ENCODE measurements around the gene GLE1. TPM values are rescaled to one million over a fixed set of nuclear protein-coding genes. Genes with fewer than 3 reads are reported as not detected.
A peak's percentile ranks its signal among the peaks of the same experiment; 100 is the strongest.

Gene GLE1
- total RNA-seq, 1 experiment from 2014 or later, result 34.1 TPM

- POLR2A ChIA-PET, result interaction anchor here (0.6 to 7.6 kb wide), 20 partner anchors 8 to 1319 kb away, joined by 3 to 85 read pairs (median 6); partner anchors contain the start of genes ENDOG, GLE1, GOLGA2 and ODF2
- intact Hi-C loops (cut with micrococcal nuclease), result loop anchor here (5.0 to 10.0 kb wide), 2 partner anchors 94 to 1073 kb away; partner anchors contain the start of genes C9orf50, NTMT1 and ODF2
- TF ChIP-seq CTCF (IDR thresholded peaks at IDR 0.05; ENCODE audit: unreplicated experiment), result no peak
- H3K27me3 Mint-ChIP-seq (ENCODE audit: insufficient read depth, unreplicated experiment), result no peaks in the 10 kb centered on the region
- no peaks in the 10 kb centered on the region for H3K9me3 Mint-ChIP-seq (ENCODE audit: unreplicated experiment)
- TSS peak; percentile 92 for BruUV-seq (replicated peaks)
- H3K4me1 Mint-ChIP-seq (ENCODE audit: insufficient read depth, unreplicated experiment), result peaks cover 13% of the 10 kb centered on the region
- H3K4me3 Mint-ChIP-seq (ENCODE audit: unreplicated experiment), result no peak overlapping the region
- no peak for DNase-seq (ENCODE audit: unreplicated experiment)
- H3K27ac Mint-ChIP-seq (ENCODE audit: low read depth, unreplicated experiment), result peak overlapping the region; percentile 90
- no peaks in the 10 kb centered on the region for H3K36me3 Mint-ChIP-seq (ENCODE audit: insufficient read depth, unreplicated experiment)
- CTCF ChIA-PET, result interaction anchor here (1.6 kb wide), 1 partner anchor 9 kb away, joined by 4 read pairs; no protein-coding TSS in a partner anchor
Observed at GRCh38 chr9:128551657-128552152, 47.2 kb downstream of the GLE1 start.

- intact Hi-C loops (cut with micrococcal nuclease), result loop anchor here (5.0 to 10.0 kb wide), 2 partner anchors 95 to 1073 kb away; partner anchors contain the start of genes C9orf50, NTMT1 and ODF2
- Mint-ChIP-seq H3K4me3 (ENCODE audit: unreplicated experiment) (no peak within 1 kb of the TSS), H3K4me1 (ENCODE audit: insufficient read depth, unreplicated experiment) (peaks cover 17% of the 10 kb centered on the region), H3K27ac (ENCODE audit: low read depth, unreplicated experiment) (peak within 1 kb of the TSS; percentile 90), H3K9me3 (ENCODE audit: unreplicated experiment) (no peaks in the 10 kb centered on the region), H3K36me3 (ENCODE audit: insufficient read depth, unreplicated experiment) (peaks cover 5% of the 10 kb centered on the region), H3K27me3 (ENCODE audit: insufficient read depth, unreplicated experiment) (no peaks in the 10 kb centered on the region)
- BruUV-seq (replicated peaks), result no TSS peak
- ChIA-PET CTCF (interaction anchor here (1.6 kb wide), 1 partner anchor 10 kb away, joined by 4 read pairs; no protein-coding TSS in a partner anchor), POLR2A (interaction anchor here (0.6 to 7.6 kb wide), 30 partner anchors 7 to 1318 kb away, joined by 3 to 85 read pairs (median 5); partner anchors contain the start of genes DYNC2I2, ENDOG, GLE1 and ODF2)
- DNase-seq (ENCODE audit: unreplicated experiment), result peak; percentile 86
- no peak for TF ChIP-seq CTCF (IDR thresholded peaks at IDR 0.05; ENCODE audit: unreplicated experiment)
Observed at GRCh38 chr9:128552153-128552743, 47.7 kb downstream of the GLE1 start, which contains the start of gene SPTAN1. Gene SPTAN1 (plus strand): TSS chr9:128552587. CDS start chr9:128566741, 14,154 bp downstream.

- ChIA-PET CTCF (no interaction called here), POLR2A (interaction anchor here (0.6 to 7.6 kb wide), 36 partner anchors 9 to 528 kb away, joined by 3 to 85 read pairs (median 4); partner anchors contain the start of genes DOLPP1, DYNC2I2, ENDOG and GLE1)
Observed at GRCh38 chr9:128552744-128553440, 48.4 kb downstream of the GLE1 start.

More at GRCh38 chr9:128552744-128553440, 48.4 kb downstream of the GLE1 start:
- Mint-ChIP-seq H3K4me1 (ENCODE audit: insufficient read depth, unreplicated experiment) (peaks cover 20% of the 10 kb centered on the region), H3K9me3 (ENCODE audit: unreplicated experiment) (no peaks in the 10 kb centered on the region), H3K27me3 (ENCODE audit: insufficient read depth, unreplicated experiment) (no peaks in the 10 kb centered on the region), H3K4me3 (ENCODE audit: unreplicated experiment) (no peak overlapping the region), H3K27ac (ENCODE audit: low read depth, unreplicated experiment) (no peak overlapping the region), H3K36me3 (ENCODE audit: insufficient read depth, unreplicated experiment) (peaks cover 9% of the 10 kb centered on the region)
- intact Hi-C loops (cut with micrococcal nuclease), result loop anchor here (5.0 to 10.0 kb wide), 2 partner anchors 96 to 1072 kb away; partner anchors contain the start of genes C9orf50, NTMT1 and ODF2
- DNase-seq (ENCODE audit: unreplicated experiment), result peak; percentile 41
- BruUV-seq (replicated peaks), result no TSS peak
- no peak for TF ChIP-seq CTCF (IDR thresholded peaks at IDR 0.05; ENCODE audit: unreplicated experiment)
